Gastrocnemius medialis (tissue), 4 donors: ENCODE results near the gene GADD45B.

Experiments used
- CTCF ChIP-seq, 5 experiments: fragments of 450-650 bp in 3 of 5; fragments of 200-600 bp in 2 of 5; sonication (generic) in 2 of 5; IDR thresholded peaks in 4 of 5; conservative IDR thresholded peaks in 1 of 5; 1 replicate in 4 of 5; 2 replicates in 1 of 5; pipeline ENCODE4 v1.5.1; 2016 to 2019; ENCODE audit warnings: antibody characterized with exemption in 5 of 5, mild to moderate bottlenecking in 3 of 5, moderate library complexity in 3 of 5
- POLR2A ChIP-seq, 2 donors: fragments of 450-650 bp; IDR thresholded peaks; one replicate each; pipeline ENCODE4 v1.6.1; 2017; ENCODE audit warnings: antibody characterized with exemption in 2 of 2, mild to moderate bottlenecking in 2 of 2, moderate library complexity in 2 of 2

GRCh38 chr19:2428321-2428690 is 47.6 kb upstream of the GADD45B start:
- TF ChIP-seq CTCF (IDR thresholded peaks at IDR 0.05 in 4 of 5, conservative IDR thresholded peaks at IDR 0.05 in 1 of 5) (no peak), POLR2A (IDR thresholded peaks at IDR 0.05) (no peak)
